ENCODE measurements around the gene HEXA. TPM values are rescaled to one million over a fixed set of nuclear protein-coding genes. Genes with fewer than 3 reads are reported as not detected.

HEXA gene
- total and polyA plus RNA-seq, 4 donors: 38.1 to 69.0 (median 52.7) TPM

DNA sequence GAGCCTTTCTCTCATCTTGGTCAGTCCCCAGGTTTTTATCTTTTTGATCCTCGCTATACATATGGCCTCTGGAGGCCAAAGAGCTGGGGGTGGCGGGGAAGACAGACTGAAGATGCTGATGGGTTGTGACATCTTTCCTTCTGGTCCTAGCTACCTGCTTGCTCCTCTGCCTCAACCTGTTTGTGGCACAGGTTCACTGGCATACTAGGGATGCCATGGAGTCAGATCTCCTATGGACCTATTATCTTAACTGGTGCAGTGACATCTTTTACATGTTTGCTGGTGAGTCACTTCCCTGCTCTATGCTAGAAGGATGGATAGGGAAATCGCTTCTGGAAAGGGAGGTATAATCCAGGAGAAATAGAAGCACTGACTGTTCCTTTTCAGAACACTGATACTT is 31.1 kb upstream of the HEXA start:
- H3K9ac ChIP-seq (ENCODE audit: low read depth in 1 of 2, low read length in 2 of 2): no peak overlapping the region
- DNase-seq (ENCODE audit: low spot score): no peak
- H3K9me3 ChIP-seq (ENCODE audit: control insufficient read depth in 4 of 4, low read length in 3 of 4): no peaks in the 10 kb centered on the region
- H3K4me1 ChIP-seq (ENCODE audit: control insufficient read depth in 4 of 4, insufficient read depth in 4 of 4, low read length in 3 of 4): no peaks in the 10 kb centered on the region
- no peaks in the 10 kb centered on the region for H3K36me3 ChIP-seq (ENCODE audit: control insufficient read depth in 4 of 4, insufficient read depth in 3 of 4, low read depth in 1 of 4, low read length in 3 of 4)
- TF ChIP-seq GABPA (IDR thresholded peaks at IDR 0.05 in 1 of 2, conservative IDR thresholded peaks at IDR 0.05 in 1 of 2): no peak
- TF ChIP-seq, protein P1, sequence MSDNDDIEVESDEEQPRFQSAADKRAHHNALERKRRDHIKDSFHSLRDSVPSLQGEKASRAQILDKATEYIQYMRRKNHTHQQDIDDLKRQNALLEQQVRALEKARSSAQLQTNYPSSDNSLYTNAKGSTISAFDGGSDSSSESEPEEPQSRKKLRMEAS (IDR thresholded peaks at IDR 0.05): no peak
- no peak for TF ChIP-seq EGR1 (IDR thresholded peaks at IDR 0.05; ENCODE audit: low read depth in 2 of 2)
- no peak for TF ChIP-seq NR2F2 (IDR thresholded peaks at IDR 0.05)
- no peak for TF ChIP-seq RXRA (IDR thresholded peaks at IDR 0.05)
- TF ChIP-seq FOXA1 (IDR thresholded peaks at IDR 0.05): no peak
- TF ChIP-seq TAF1 (conservative IDR thresholded peaks at IDR 0.05): no peak
- no peak for TF ChIP-seq REST (IDR thresholded peaks at IDR 0.05)
- no peak for TF ChIP-seq HNF4A (conservative IDR thresholded peaks at IDR 0.05)
- TF ChIP-seq HNF4G (IDR thresholded peaks at IDR 0.05): no peak
- no peak for TF ChIP-seq RAD21 (IDR thresholded peaks at IDR 0.05)
- TF ChIP-seq YY1 (IDR thresholded peaks at IDR 0.05): no peak
- TF ChIP-seq JUND (IDR thresholded peaks at IDR 0.05): no peak
- TF ChIP-seq FOXA2 (IDR thresholded peaks at IDR 0.05): no peak
- no peak for TF ChIP-seq SP1 (IDR thresholded peaks at IDR 0.05)
- TF ChIP-seq CTCF (IDR thresholded peaks at IDR 0.05; ENCODE audit: low read depth, low read length, missing input control): no peak
- TF ChIP-seq, protein P2, sequence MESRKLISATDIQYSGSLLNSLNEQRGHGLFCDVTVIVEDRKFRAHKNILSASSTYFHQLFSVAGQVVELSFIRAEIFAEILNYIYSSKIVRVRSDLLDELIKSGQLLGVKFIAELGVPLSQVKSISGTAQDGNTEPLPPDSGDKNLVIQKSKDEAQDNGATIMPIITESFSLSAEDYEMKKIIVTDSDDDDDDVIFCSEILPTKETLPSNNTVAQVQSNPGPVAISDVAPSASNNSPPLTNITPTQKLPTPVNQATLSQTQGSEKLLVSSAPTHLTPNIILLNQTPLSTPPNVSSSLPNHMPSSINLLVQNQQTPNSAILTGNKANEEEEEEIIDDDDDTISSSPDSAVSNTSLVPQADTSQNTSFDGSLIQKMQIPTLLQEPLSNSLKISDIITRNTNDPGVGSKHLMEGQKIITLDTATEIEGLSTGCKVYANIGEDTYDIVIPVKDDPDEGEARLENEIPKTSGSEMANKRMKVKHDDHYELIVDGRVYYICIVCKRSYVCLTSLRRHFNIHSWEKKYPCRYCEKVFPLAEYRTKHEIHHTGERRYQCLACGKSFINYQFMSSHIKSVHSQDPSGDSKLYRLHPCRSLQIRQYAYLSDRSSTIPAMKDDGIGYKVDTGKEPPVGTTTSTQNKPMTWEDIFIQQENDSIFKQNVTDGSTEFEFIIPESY (IDR thresholded peaks at IDR 0.05): no peak
- no peak for TF ChIP-seq ATF3 (IDR thresholded peaks at IDR 0.05)
- no peaks in the 10 kb centered on the region for H3K27me3 ChIP-seq (ENCODE audit: control insufficient read depth in 4 of 4, insufficient read depth in 4 of 4, low read length in 3 of 4)
- H3K27ac ChIP-seq (ENCODE audit: low read depth in 1 of 2, low read length in 2 of 2): no peak overlapping the region
- no peak overlapping the region for H3K4me3 ChIP-seq (ENCODE audit: low read depth in 1 of 3, low read length in 3 of 3)
- 69% methylated on average over 3 of the region's 3 CpGs for WGBS
